ENCODE data around the gene MAP2K5.

MAP2K5 gene

DNA sequence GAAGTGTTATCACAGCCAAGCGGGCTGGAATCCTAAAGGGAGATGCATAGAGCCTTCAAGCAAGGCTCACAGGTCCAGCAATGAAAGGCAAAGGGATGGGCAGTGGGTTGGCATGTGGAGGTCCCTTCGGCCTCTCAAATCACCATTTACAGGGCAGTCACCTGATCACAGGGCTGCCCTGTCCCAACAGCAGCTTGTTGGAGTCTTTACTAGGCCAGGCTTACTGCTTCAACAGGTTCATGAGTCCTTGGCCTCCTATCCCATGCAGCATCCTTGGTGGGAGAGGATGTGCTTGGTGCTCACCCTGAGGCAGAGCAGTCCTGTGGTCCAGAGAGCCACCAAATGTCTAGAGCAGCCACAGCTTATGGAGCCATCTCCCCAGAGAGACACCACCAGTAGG lies 258.6 kb downstream of the MAP2K5 start:
- in situ Hi-C loops (cut with HindIII; ENCODE audit: low sequenced_read_pairs) = no loop called here
- H3K4me3 ChIP-seq (ENCODE audit: low read depth, low read length) = no peak overlapping the region
- no peak for DNase-seq (ENCODE audit: low read depth)
- no peak for TF ChIP-seq CTCF (IDR thresholded peaks at IDR 0.05; ENCODE audit: low read depth, low read length, missing control alignments)

DNA sequence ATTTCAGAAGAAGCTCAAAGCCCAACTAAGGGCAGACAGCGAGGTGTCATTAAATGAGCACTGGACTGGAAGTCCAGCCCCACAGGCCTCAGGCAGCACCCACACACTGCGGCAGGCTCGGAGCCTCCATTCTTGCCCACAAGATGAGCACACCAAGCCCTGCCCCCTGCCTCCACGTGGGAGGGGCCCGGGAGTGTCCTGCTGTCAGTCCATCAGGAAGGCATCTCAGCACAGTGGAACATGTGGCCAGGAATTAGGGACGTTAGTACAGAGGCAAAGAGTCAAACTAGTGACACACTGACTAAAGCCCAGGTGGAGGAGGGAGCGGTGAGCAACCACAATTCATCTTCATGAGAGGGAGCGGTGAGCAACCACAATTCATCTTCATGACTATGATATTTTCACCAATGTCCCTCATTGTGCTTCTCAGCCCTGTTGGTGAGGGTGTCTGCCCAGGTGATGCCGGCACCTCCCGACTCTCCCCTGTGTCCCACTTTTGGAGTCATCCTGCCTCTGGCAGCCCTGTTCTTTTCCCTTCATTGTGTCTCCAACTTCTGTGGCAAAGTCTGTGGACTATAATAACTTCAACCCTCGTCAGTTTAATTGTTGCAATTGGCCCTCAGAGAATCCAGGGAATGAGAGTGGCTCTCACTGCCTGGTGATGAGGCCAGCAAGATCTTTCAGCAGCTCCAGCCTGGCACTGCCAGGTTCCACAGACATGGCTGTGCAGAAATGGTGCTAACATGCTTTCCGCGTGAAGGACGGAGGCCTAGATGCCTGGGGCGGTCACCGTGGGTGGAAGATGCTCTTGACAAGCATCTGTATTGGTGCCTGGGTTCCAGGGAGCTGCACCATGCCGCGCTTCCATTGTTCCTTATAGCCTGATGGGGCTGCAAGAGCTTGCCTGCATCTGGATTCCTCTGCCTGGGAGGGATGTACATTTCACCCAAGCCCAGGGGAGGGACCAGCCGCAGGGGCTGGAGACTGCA lies 259.7 kb downstream of the MAP2K5 start:
- in situ Hi-C loops (cut with HindIII; ENCODE audit: low sequenced_read_pairs) = no loop called here
- TF ChIP-seq CTCF (IDR thresholded peaks at IDR 0.05; ENCODE audit: low read depth, low read length, missing control alignments) = no peak
- no peak for DNase-seq (ENCODE audit: low read depth)
- no peak overlapping the region for H3K4me3 ChIP-seq (ENCODE audit: low read depth, low read length)

DNA sequence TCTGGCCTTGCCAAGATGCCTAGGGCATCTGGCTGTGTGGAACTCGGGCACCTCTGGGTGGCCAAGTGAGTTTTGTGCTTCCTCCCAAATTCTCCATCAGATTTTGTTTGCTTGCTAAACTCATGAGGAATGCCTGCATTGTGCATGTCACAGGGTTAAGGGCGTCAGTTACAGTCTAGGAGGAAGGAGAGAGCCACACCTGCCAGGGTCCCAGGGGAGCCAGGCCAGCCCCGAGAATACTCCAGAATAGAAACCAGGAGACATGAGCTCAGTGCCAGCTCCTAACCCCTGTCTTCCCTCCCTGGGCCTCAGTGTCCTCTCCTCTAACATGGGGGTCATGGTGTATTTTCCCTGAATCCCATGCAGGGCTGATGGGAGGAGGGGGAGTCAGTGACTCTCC lies 260.8 kb downstream of the MAP2K5 start:
- no peak overlapping the region for H3K4me3 ChIP-seq (ENCODE audit: low read depth, low read length)
- DNase-seq (ENCODE audit: low read depth) = no peak
- in situ Hi-C loops (cut with HindIII; ENCODE audit: low sequenced_read_pairs) = no loop called here
- no peak for TF ChIP-seq CTCF (IDR thresholded peaks at IDR 0.05; ENCODE audit: low read depth, low read length, missing control alignments)

GRCh38 chr15:67803996-67804843 lies 261.7 kb downstream of the MAP2K5 start:
- in situ Hi-C loops (cut with HindIII; ENCODE audit: low sequenced_read_pairs) = no loop called here
- TF ChIP-seq CTCF (IDR thresholded peaks at IDR 0.05; ENCODE audit: low read depth, low read length, missing control alignments) = no peak
- no peak overlapping the region for H3K4me3 ChIP-seq (ENCODE audit: low read depth, low read length)
- no peak for DNase-seq (ENCODE audit: low read depth)

- in situ Hi-C loops (cut with HindIII; ENCODE audit: low sequenced_read_pairs) = no loop called here
- TF ChIP-seq CTCF (IDR thresholded peaks at IDR 0.05; ENCODE audit: low read depth, low read length, missing control alignments) = no peak
- DNase-seq (ENCODE audit: low read depth) = no peak
- no peak overlapping the region for H3K4me3 ChIP-seq (ENCODE audit: low read depth, low read length)
These were observed 262.6 kb downstream of the MAP2K5 start for GRCh38 chr15:67805008-67805665.

Measured in astrocyte of the cerebellum (primary cell).